Fibroblast of skin of left biceps (primary cell): ENCODE measurements around the gene MESD.
A peak's percentile ranks its signal among the peaks of the same experiment; 100 is the strongest.
"Not testable (repeated sequence)": the region's sequence is repeated elsewhere in the genome, so short reads cannot be mapped to it uniquely, and the experiment has no call there.

Experiments used
- DNase-seq, 2 experiments: peaks; one replicate each; pipeline ENCODE4 v3.0.0-alpha.2; 2013; ENCODE audit warnings: low read depth in 2 of 2

MESD gene

GRCh38 chr15:80965454-80965853 is 24.2 kb downstream of the MESD start:
- DNase-seq, result not testable (repeated sequence)

GRCh38 chr15:80958818-80959495 is 30.7 kb downstream of the MESD start:
- no peak for DNase-seq

GRCh38 chr15:80957976-80958375 is 31.6 kb downstream of the MESD start:
- DNase-seq, result no peak

GRCh38 chr15:80957556-80957955 is 32.1 kb downstream of the MESD start:
- DNase-seq, result no peak

- DNase-seq, result peak; percentile 60
Observed at GRCh38 chr15:80955571-80956452, 33.8 kb downstream of the MESD start.

- no peak for DNase-seq
Observed at GRCh38 chr15:80953953-80954778, 35.5 kb downstream of the MESD start.

- no peak for DNase-seq
Observed at GRCh38 chr15:80953001-80953952, 36.3 kb downstream of the MESD start.

GRCh38 chr15:80951941-80952340 is 37.7 kb downstream of the MESD start:
- no peak for DNase-seq

- no peak for DNase-seq
Observed at GRCh38 chr15:80950291-80951078, 39.1 kb downstream of the MESD start.

GRCh38 chr15:80949756-80950155 is 39.9 kb downstream of the MESD start:
- no peak for DNase-seq

GRCh38 chr15:80948651-80949292 is 40.8 kb downstream of the MESD start:
- DNase-seq, result no peak

GRCh38 chr15:80946576-80946975 is 43.0 kb downstream of the MESD start:
- DNase-seq, result no peak

GRCh38 chr15:80945605-80946004 is 44.0 kb downstream of the MESD start:
- DNase-seq, result no peak

- no peak for DNase-seq
Observed at GRCh38 chr15:80944818-80945217, 44.8 kb downstream of the MESD start.

GRCh38 chr15:80942746-80943565 is 46.7 kb downstream of the MESD start:
- DNase-seq, result no peak

GRCh38 chr15:80942266-80942665 is 47.4 kb downstream of the MESD start:
- no peak for DNase-seq

GRCh38 chr15:80940851-80941250 is 48.8 kb downstream of the MESD start:
- no peak for DNase-seq

GRCh38 chr15:80940331-80940730 is 49.3 kb downstream of the MESD start:
- no peak for DNase-seq

GRCh38 chr15:80939216-80939615 is 50.4 kb downstream of the MESD start:
- no peak for DNase-seq
